IPS-NIHi7 (cell line): Measurements from ENCODE around the gene RBMS3.

Source experiments
- DNase-seq: peaks from one replicate; pipeline ENCODE4 v3.0.0; 2012; ENCODE audit warnings: mixed read lengths; ENCODE audit errors: extremely low spot score

RBMS3 gene

GRCh38 chr3:29721789-29722188, 440.9 kb downstream of the RBMS3 start:
- DNase-seq: no peak

GRCh38 chr3:29731050-29731449, 450.2 kb downstream of the RBMS3 start:
- no peak for DNase-seq

- no peak for DNase-seq
Observed at GRCh38 chr3:29741231-29741630, 460.4 kb downstream of the RBMS3 start.

- no peak for DNase-seq
Observed at GRCh38 chr3:29745232-29745870, 464.5 kb downstream of the RBMS3 start.

- no peak for DNase-seq
Observed at GRCh38 chr3:29746163-29746760, 465.4 kb downstream of the RBMS3 start.

- DNase-seq: no peak
Observed at GRCh38 chr3:29747991-29748390, 467.1 kb downstream of the RBMS3 start.

GRCh38 chr3:29751647-29752314, 470.9 kb downstream of the RBMS3 start:
- no peak for DNase-seq

- DNase-seq: no peak
Observed at GRCh38 chr3:29754346-29754745, 473.5 kb downstream of the RBMS3 start.

- DNase-seq: no peak
Observed at GRCh38 chr3:29755416-29755815, 474.5 kb downstream of the RBMS3 start.

GRCh38 chr3:29757054-29757777, 476.3 kb downstream of the RBMS3 start:
- no peak for DNase-seq

- DNase-seq: no peak
Observed at GRCh38 chr3:29758108-29758433, 477.2 kb downstream of the RBMS3 start.

GRCh38 chr3:29758434-29759322, 477.8 kb downstream of the RBMS3 start:
- no peak for DNase-seq

GRCh38 chr3:29759411-29760225, 478.7 kb downstream of the RBMS3 start:
- DNase-seq: no peak

GRCh38 chr3:29760226-29760685, 479.4 kb downstream of the RBMS3 start:
- DNase-seq: no peak

GRCh38 chr3:29761517-29761916, 480.6 kb downstream of the RBMS3 start:
- no peak for DNase-seq

- no peak for DNase-seq
Observed at GRCh38 chr3:29763115-29763514, 482.2 kb downstream of the RBMS3 start.

GRCh38 chr3:29764041-29764440, 483.2 kb downstream of the RBMS3 start:
- DNase-seq: no peak

- no peak for DNase-seq
Observed at GRCh38 chr3:29764603-29765254, 483.9 kb downstream of the RBMS3 start.

GRCh38 chr3:29771602-29772001, 490.7 kb downstream of the RBMS3 start:
- no peak for DNase-seq

- no peak for DNase-seq
Observed at GRCh38 chr3:29772436-29772835, 491.6 kb downstream of the RBMS3 start.
